SK-N-SH (cell line): ENCODE data around the gene BEGAIN.

Source experiments
- CTCF ChIP-seq: fragments of 200-600 bp; sonication (generic); IDR thresholded peaks from 2 replicates; pipeline ENCODE4 v1.6.1; 2017; ENCODE audit warnings: antibody characterized with exemption, mild to moderate bottlenecking, moderate library complexity
- POLR2AphosphoS5 ChIP-seq: IDR thresholded peaks from 2 replicates; pipeline ENCODE4 v1.6.1; 2012; ENCODE audit warnings: low read depth, low read length

GRCh38 chr14:100564512-100564911 is 22.7 kb downstream of the BEGAIN start:
- TF ChIP-seq CTCF (no peak), POLR2AphosphoS5 (no peak)
